Activated CD4-positive, alpha-beta T cell treated with anti-CD3 and anti-CD28 coated beads, Interleukin-2, amount 50 U/mL, for 1 hour (primary cell): ENCODE data around the gene PCYT1B.

ENCODE experiments used
- DNase-seq: peaks from one replicate; pipeline ENCODE4 v3.0.0-alpha.2; 2020

Gene PCYT1B

GRCh38 chrX:24515447-24515846 is 131.7 kb downstream of the PCYT1B start:
- DNase-seq: no peak

GRCh38 chrX:24513416-24513815 is 133.7 kb downstream of the PCYT1B start:
- no peak for DNase-seq

GRCh38 chrX:24508375-24508774 is 138.8 kb downstream of the PCYT1B start:
- no peak for DNase-seq
